GM12878 (cell line): ENCODE measurements around the gene ZNF3. TPM values are rescaled to one million over a fixed set of nuclear protein-coding genes. Genes with fewer than 3 reads are reported as not detected.

Source experiments
- BCL11A ChIP-seq: IDR thresholded peaks from 2 replicates; pipeline ENCODE4 v1.6.1; 2011; ENCODE audit warnings: low read depth, low read length
- CBX3 ChIP-seq: fragments of 200-600 bp; sonication (generic); IDR thresholded peaks from 2 replicates; pipeline ENCODE4 v1.6.1; 2016; ENCODE audit warnings: low read depth, borderline replicate concordance
- E2F4 ChIP-seq: IDR thresholded peaks from 2 replicates; pipeline ENCODE4 v1.6.1; 2012; ENCODE audit warnings: low read depth, low read length, improper control_type of control experiment
- EED ChIP-seq: sonication (generic); IDR thresholded peaks from 2 replicates; pipeline ENCODE4 v1.6.1; 2016; ENCODE audit warnings: antibody characterized with exemption, low read depth
- ELK1 ChIP-seq: IDR thresholded peaks from 2 replicates; pipeline ENCODE4 v1.6.1; 2012; ENCODE audit warnings: low read depth, low read length, improper control_type of control experiment
- ETV6 ChIP-seq, 2 experiments: fragments of 450-650 bp in 1 of 2; IDR thresholded peaks in 1 of 2; conservative IDR thresholded peaks in 1 of 2; 2 replicates each; pipeline ENCODE4 v1.6.1; 2014; ENCODE audit warnings: antibody characterized with exemption in 1 of 2, borderline replicate concordance in 1 of 2, low read depth in 1 of 2, mild to moderate bottlenecking in 1 of 2, moderate library complexity in 1 of 2
- FOS ChIP-seq: IDR thresholded peaks from 3 replicates; pipeline ENCODE4 v1.6.1; 2011; ENCODE audit warnings: borderline replicate concordance; ENCODE audit not compliant: insufficient read length; ENCODE audit errors: extremely low read depth
- HDAC6 ChIP-seq: fragments of 200-600 bp; sonication (generic); IDR thresholded peaks from one replicate; pipeline ENCODE4 v1.8.0; 2017; ENCODE audit warnings: antibody characterized with exemption; ENCODE audit not compliant: unreplicated experiment
- IKZF2 ChIP-seq, 2 experiments: fragments of 450-650 bp; IDR thresholded peaks; 2 replicates each; pipeline ENCODE4 v1.6.1; 2017; ENCODE audit warnings: mild to moderate bottlenecking in 2 of 2, moderate library complexity in 2 of 2
- NFIC ChIP-seq: IDR thresholded peaks from 2 replicates; pipeline ENCODE4 v1.6.1; 2012; ENCODE audit warnings: low read depth, mild to moderate bottlenecking, inconsistent platforms, low read length, moderate library complexity
- NFYA ChIP-seq: IDR thresholded peaks from 2 replicates; pipeline ENCODE4 v1.6.1; 2011; ENCODE audit warnings: low read depth, mild to moderate bottlenecking, low read length, improper control_type of control experiment, borderline replicate concordance
- SMARCA5 ChIP-seq: fragments of 450-650 bp; IDR thresholded peaks from 2 replicates; pipeline ENCODE4 v1.6.1; 2017; ENCODE audit warnings: mild to moderate bottlenecking
- STAT3 ChIP-seq: IDR thresholded peaks from 2 replicates; pipeline ENCODE4 v1.6.1; 2011; ENCODE audit warnings: low read depth, low read length, improper control_type of control experiment
- SUZ12 ChIP-seq: fragments of 200-600 bp; sonication (generic); IDR thresholded peaks from one replicate; pipeline ENCODE4 v1.6.1; 2018; ENCODE audit warnings: antibody characterized with exemption, mild to moderate bottlenecking; ENCODE audit not compliant: unreplicated experiment
- WRNIP1 ChIP-seq: IDR thresholded peaks from 2 replicates; pipeline ENCODE4 v1.6.1; 2011; ENCODE audit warnings: low read depth, low read length, improper control_type of control experiment, borderline replicate concordance
- ZNF274 ChIP-seq: IDR thresholded peaks from one replicate; pipeline ENCODE4 v1.8.0; 2011; ENCODE audit not compliant: insufficient read length, insufficient read depth
- polyA plus RNA-seq, 11 experiments: library from polyadenylated mRNA; depleted of rRNA in 4 of 11; unstranded in 6 of 11; stranded (reverse) in 5 of 11; fragments of >200 nt; fragmentation: Nextera tagmentation in 4 of 11; fragmentation: Illumina TruSeq in 1 of 11; extraction: Ambion mirVana in 4 of 11; extraction: Trizol in 1 of 11; gene quantifications; 1 replicate in 1 of 11; 2 replicates in 10 of 11; pipeline versions ENCODE4 v1.2.1 to v1.2.3, GENCODE V29; 2011 to 2016; ENCODE audit warnings: inconsistent platforms in 2 of 11, missing spikeins in 2 of 11, low read depth in 1 of 11
- total RNA-seq, 4 experiments: library from RNA; depleted of rRNA in 3 of 4; stranded (reverse); fragments of >200 nt in 3 of 4; fragmentation: Illumina TruSeq in 1 of 4; extraction: Trizol in 1 of 4; gene quantifications; 2 replicates each; pipeline versions ENCODE4 v1.2.1 to v1.2.3, GENCODE V29; 2013 to 2021
- TF ChIP-seq, protein P1 (sequence below): fragments of 450-650 bp; IDR thresholded peaks from 2 replicates; pipeline ENCODE4 v1.6.1; 2017; ENCODE audit warnings: mild to moderate bottlenecking, moderate library complexity
- TF ChIP-seq, protein P2 (sequence below): IDR thresholded peaks from 2 replicates; pipeline ENCODE4 v1.6.1; 2011; ENCODE audit warnings: borderline replicate concordance, low read depth, mild to moderate bottlenecking, moderate library complexity, mixed read lengths, low read length; ENCODE audit not compliant: insufficient read depth; ENCODE audit errors: extremely low read length
- TF ChIP-seq, protein P3 (sequence below): fragments of 450-650 bp; IDR thresholded peaks from 2 replicates; pipeline ENCODE4 v1.6.1; 2017; ENCODE audit warnings: low read depth, mild to moderate bottlenecking, moderate library complexity

ZNF3 gene
- total and polyA plus RNA-seq, 10 of the 15 experiments (the other 5 are each of a cell fraction or from before 2014, with no cell fraction given): 17.2 to 37.4 (median 29.4) TPM

DNA sequence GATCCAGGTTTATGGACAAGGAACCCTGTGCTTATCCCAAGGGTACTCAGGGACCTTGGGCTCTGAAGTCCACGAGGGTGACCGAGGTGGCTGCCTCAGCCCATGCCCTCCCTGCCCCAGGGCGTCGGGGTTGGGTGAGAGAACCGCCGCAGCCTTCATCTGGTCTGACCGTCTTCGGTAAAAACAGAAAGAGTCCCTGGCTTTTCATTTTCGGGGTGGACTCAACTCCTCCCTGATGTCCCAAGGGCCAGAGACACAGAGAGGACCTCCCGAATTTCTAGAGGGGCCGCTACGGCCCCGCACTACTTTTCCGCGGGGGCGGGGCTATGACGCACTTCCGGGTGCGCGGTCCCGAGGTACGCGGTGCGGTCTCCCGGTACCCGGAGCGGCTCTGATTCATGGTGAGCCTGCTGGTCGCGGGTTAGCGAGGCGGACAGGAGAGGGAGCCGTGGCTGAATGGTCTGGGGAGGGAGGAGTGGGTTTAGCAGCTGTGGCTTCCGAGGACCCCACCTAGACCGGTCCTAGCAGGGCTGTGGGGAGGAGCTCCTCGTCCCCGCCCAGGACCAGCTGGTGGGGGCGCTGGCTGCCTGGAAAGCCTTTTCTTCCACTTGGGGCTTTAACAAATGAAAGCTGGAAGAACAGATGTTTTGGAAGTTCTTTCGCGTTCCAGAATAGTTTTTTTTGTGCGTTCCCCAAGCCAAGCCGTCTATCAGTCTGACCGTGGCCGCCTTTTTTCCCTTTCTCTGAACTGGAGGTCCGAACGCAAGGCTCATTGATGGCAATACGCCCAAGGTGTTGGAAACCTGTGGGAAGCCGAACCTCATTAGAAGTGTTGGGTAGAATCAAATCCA lies 31.9 kb downstream of the ZNF3 start, which contains the start of gene ZSCAN21 (continued):
- TF ChIP-seq, protein P1, sequence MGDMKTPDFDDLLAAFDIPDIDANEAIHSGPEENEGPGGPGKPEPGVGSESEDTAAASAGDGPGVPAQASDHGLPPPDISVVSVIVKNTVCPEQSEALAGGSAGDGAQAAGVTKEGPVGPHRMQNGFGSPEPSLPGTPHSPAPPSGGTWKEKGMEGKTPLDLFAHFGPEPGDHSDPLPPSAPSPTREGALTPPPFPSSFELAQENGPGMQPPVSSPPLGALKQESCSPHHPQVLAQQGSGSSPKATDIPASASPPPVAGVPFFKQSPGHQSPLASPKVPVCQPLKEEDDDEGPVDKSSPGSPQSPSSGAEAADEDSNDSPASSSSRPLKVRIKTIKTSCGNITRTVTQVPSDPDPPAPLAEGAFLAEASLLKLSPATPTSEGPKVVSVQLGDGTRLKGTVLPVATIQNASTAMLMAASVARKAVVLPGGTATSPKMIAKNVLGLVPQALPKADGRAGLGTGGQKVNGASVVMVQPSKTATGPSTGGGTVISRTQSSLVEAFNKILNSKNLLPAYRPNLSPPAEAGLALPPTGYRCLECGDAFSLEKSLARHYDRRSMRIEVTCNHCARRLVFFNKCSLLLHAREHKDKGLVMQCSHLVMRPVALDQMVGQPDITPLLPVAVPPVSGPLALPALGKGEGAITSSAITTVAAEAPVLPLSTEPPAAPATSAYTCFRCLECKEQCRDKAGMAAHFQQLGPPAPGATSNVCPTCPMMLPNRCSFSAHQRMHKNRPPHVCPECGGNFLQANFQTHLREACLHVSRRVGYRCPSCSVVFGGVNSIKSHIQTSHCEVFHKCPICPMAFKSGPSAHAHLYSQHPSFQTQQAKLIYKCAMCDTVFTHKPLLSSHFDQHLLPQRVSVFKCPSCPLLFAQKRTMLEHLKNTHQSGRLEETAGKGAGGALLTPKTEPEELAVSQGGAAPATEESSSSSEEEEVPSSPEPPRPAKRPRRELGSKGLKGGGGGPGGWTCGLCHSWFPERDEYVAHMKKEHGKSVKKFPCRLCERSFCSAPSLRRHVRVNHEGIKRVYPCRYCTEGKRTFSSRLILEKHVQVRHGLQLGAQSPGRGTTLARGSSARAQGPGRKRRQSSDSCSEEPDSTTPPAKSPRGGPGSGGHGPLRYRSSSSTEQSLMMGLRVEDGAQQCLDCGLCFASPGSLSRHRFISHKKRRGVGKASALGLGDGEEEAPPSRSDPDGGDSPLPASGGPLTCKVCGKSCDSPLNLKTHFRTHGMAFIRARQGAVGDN: no peak; the same call in 1 of the 2 replicates
- TF ChIP-seq WRNIP1 (no peak), EED (no peak), ZNF274 (no peak), ETV6 (conservative IDR thresholded peaks at IDR 0.05 in 1 of 2, IDR thresholded peaks at IDR 0.05 in 1 of 2; ENCODE audit: borderline replicate concordance in 1 of 2, low read depth in 1 of 2) (no peak), IKZF2 (IDR thresholded peaks at IDR 0.05) (no peak), SMARCA5 (no peak), SUZ12 (no peak), HDAC6 (no peak), NFIC (no peak), E2F4 (no peak), NFYA (no peak), CBX3 (no peak), BCL11A (no peak), ELK1 (peak; percentile 71), FOS (no peak), STAT3 (no peak)
- TF ChIP-seq, protein P2, sequence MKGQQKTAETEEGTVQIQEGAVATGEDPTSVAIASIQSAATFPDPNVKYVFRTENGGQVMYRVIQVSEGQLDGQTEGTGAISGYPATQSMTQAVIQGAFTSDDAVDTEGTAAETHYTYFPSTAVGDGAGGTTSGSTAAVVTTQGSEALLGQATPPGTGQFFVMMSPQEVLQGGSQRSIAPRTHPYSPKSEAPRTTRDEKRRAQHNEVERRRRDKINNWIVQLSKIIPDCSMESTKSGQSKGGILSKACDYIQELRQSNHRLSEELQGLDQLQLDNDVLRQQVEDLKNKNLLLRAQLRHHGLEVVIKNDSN: no peak
- TF ChIP-seq, protein P3, sequence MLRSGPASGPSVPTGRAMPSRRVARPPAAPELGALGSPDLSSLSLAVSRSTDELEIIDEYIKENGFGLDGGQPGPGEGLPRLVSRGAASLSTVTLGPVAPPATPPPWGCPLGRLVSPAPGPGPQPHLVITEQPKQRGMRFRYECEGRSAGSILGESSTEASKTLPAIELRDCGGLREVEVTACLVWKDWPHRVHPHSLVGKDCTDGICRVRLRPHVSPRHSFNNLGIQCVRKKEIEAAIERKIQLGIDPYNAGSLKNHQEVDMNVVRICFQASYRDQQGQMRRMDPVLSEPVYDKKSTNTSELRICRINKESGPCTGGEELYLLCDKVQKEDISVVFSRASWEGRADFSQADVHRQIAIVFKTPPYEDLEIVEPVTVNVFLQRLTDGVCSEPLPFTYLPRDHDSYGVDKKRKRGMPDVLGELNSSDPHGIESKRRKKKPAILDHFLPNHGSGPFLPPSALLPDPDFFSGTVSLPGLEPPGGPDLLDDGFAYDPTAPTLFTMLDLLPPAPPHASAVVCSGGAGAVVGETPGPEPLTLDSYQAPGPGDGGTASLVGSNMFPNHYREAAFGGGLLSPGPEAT: peak; percentile 82
